Rectal smooth muscle tissue (tissue), 1 donor: ENCODE results near the gene SOX4.
A peak's percentile ranks its signal among the peaks of the same experiment; 100 is the strongest.

Source experiments
- H3K27ac ChIP-seq: one replicate; pipeline ENCODE4 v1.7.0; 2013; ENCODE audit warnings: low read depth, low read length, inconsistent platforms
- H3K27me3 ChIP-seq: one replicate; pipeline ENCODE4 v1.7.0; 2013; ENCODE audit warnings: low read length; ENCODE audit not compliant: control insufficient read depth, insufficient read depth
- H3K36me3 ChIP-seq: one replicate; pipeline ENCODE4 v1.7.0; 2013; ENCODE audit warnings: low read length; ENCODE audit not compliant: control insufficient read depth, insufficient read depth
- H3K4me1 ChIP-seq: one replicate; pipeline ENCODE4 v1.7.0; 2013; ENCODE audit warnings: low read length; ENCODE audit not compliant: control insufficient read depth, insufficient read depth
- H3K4me3 ChIP-seq: one replicate; pipeline ENCODE4 v1.7.0; 2013; ENCODE audit warnings: low read length
- H3K9ac ChIP-seq: one replicate; pipeline ENCODE4 v1.7.0; 2013; ENCODE audit warnings: low read length

The SOX4 gene

DNA sequence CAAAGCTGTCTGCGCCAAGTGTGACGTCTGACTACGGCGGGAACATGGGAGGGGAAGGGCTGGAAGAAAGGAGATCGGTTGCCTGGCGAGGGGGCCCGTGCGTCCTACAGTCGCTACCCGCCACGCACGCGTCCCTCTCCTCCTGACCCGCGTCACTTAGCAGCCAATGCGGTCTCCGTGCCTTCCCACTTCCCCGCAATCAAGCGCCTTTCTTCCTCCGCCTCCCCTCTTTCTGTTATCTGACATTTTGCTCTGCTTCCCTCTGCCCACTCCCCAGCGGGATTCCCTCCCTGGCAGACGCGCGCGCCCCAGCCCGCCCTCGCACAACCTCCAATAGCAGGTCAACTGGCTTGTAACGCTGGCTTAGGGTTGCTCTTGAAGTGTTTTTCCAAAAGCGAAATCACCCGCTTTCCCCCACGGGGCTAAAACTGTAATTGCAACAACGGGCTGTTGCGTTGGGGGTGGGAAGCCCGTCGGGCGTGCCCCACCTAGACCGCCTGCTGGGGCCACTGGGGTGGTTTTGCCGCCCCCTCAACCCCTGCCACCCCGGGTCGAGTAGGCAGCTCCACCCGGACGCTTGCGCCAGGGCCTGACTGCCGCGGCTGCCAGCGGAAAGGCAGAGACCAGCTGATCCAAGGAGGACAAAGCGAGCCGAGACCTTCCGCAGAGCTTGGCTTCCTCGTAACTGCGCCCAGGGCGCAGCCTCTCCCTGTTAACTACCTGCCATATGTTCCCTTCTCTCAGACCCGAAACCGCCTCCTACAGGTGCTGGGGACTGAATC is 6.2 kb upstream of the SOX4 start:
- H3K4me1 ChIP-seq: peaks cover 3% of the 10 kb centered on the region
- H3K4me3 ChIP-seq: peak overlapping the region; percentile 93
- no peaks in the 10 kb centered on the region for H3K36me3 ChIP-seq
- peak overlapping the region; percentile 69 for H3K27ac ChIP-seq
- H3K9ac ChIP-seq: peak overlapping the region; percentile 26
- no peaks in the 10 kb centered on the region for H3K27me3 ChIP-seq

- peak overlapping the region; percentile 56 for H3K9ac ChIP-seq
- peak overlapping the region; percentile 69 for H3K27ac ChIP-seq
- no peaks in the 10 kb centered on the region for H3K27me3 ChIP-seq
- H3K4me3 ChIP-seq: peak overlapping the region; percentile 93
- H3K4me1 ChIP-seq: peaks cover 3% of the 10 kb centered on the region
- no peaks in the 10 kb centered on the region for H3K36me3 ChIP-seq
Measured at GRCh38 chr6:21587961-21588480, 5.5 kb upstream of the SOX4 start.

GRCh38 chr6:21588481-21589351 is 4.8 kb upstream of the SOX4 start:
- Histone ChIP-seq H3K27ac (peak overlapping the region; percentile 69), H3K4me1 (peaks cover 3% of the 10 kb centered on the region), H3K9ac (peak overlapping the region; percentile 56), H3K36me3 (no peaks in the 10 kb centered on the region), H3K27me3 (no peaks in the 10 kb centered on the region), H3K4me3 (peak overlapping the region; percentile 93)

GRCh38 chr6:21589352-21590345 is 3.9 kb upstream of the SOX4 start:
- Histone ChIP-seq H3K9ac (no peak overlapping the region), H3K4me1 (peaks cover 3% of the 10 kb centered on the region), H3K4me3 (peak overlapping the region; percentile 93), H3K27ac (peak overlapping the region; percentile 65), H3K27me3 (no peaks in the 10 kb centered on the region), H3K36me3 (no peaks in the 10 kb centered on the region)

DNA sequence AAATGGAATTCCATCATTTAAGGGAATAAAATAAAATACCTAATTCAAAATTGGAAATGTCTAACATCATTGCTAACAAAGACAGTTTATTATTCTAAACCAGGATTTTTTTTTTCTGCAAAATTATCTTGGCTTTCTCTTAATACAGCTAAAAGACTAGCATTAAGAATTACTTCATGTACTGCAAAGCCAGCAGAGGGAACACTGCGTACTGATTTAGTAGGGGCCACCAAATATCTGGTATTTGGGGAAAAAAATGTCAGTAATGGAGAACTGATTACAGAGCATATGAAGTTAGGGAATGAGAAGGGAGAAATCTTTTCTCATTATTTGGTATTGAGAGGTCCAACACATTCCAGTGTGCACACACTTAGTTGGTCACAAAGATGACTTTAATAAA is 3.2 kb upstream of the SOX4 start:
- Histone ChIP-seq H3K27me3 (no peaks in the 10 kb centered on the region), H3K36me3 (no peaks in the 10 kb centered on the region), H3K9ac (no peak overlapping the region), H3K4me3 (no peak overlapping the region), H3K27ac (no peak overlapping the region), H3K4me1 (peaks cover 3% of the 10 kb centered on the region)

GRCh38 chr6:21591446-21591845 is 2.1 kb upstream of the SOX4 start:
- H3K27me3 ChIP-seq: no peaks in the 10 kb centered on the region
- no peak overlapping the region for H3K9ac ChIP-seq
- H3K4me3 ChIP-seq: no peak overlapping the region
- H3K27ac ChIP-seq: no peak overlapping the region
- no peaks in the 10 kb centered on the region for H3K36me3 ChIP-seq
- H3K4me1 ChIP-seq: peaks cover 3% of the 10 kb centered on the region

GRCh38 chr6:21592953-21593352 is 598 bp upstream of the SOX4 start:
- H3K4me3 ChIP-seq: peak overlapping the region; percentile 86
- H3K4me1 ChIP-seq: peaks cover 3% of the 10 kb centered on the region
- H3K27ac ChIP-seq: no peak overlapping the region
- H3K36me3 ChIP-seq: no peaks in the 10 kb centered on the region
- no peaks in the 10 kb centered on the region for H3K27me3 ChIP-seq
- H3K9ac ChIP-seq: no peak overlapping the region

- peak overlapping the region; percentile 64 for H3K9ac ChIP-seq
- H3K27ac ChIP-seq: peak overlapping the region; percentile 90
- H3K4me3 ChIP-seq: peak overlapping the region; percentile 86
- peaks cover 6% of the 10 kb centered on the region for H3K4me1 ChIP-seq
- H3K36me3 ChIP-seq: no peaks in the 10 kb centered on the region
- H3K27me3 ChIP-seq: no peaks in the 10 kb centered on the region
Measured at GRCh38 chr6:21593927-21594415, 420 bp downstream of the SOX4 start.

DNA sequence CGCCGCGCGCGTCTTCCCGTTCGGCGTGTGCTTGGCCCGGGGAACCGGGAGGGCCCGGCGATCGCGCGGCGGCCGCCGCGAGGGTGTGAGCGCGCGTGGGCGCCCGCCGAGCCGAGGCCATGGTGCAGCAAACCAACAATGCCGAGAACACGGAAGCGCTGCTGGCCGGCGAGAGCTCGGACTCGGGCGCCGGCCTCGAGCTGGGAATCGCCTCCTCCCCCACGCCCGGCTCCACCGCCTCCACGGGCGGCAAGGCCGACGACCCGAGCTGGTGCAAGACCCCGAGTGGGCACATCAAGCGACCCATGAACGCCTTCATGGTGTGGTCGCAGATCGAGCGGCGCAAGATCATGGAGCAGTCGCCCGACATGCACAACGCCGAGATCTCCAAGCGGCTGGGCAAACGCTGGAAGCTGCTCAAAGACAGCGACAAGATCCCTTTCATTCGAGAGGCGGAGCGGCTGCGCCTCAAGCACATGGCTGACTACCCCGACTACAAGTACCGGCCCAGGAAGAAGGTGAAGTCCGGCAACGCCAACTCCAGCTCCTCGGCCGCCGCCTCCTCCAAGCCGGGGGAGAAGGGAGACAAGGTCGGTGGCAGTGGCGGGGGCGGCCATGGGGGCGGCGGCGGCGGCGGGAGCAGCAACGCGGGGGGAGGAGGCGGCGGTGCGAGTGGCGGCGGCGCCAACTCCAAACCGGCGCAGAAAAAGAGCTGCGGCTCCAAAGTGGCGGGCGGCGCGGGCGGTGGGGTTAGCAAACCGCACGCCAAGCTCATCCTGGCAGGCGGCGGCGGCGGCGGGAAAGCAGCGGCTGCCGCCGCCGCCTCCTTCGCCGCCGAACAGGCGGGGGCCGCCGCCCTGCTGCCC is 1.1 kb downstream of the SOX4 start:
- Histone ChIP-seq H3K27ac (peak overlapping the region; percentile 90), H3K4me3 (peak overlapping the region; percentile 86), H3K9ac (peak overlapping the region; percentile 64), H3K36me3 (no peaks in the 10 kb centered on the region), H3K27me3 (no peaks in the 10 kb centered on the region), H3K4me1 (peaks cover 3% of the 10 kb centered on the region)

GRCh38 chr6:21595285-21596144 is 2.0 kb downstream of the SOX4 start:
- peak overlapping the region; percentile 32 for H3K9ac ChIP-seq
- H3K27me3 ChIP-seq: no peaks in the 10 kb centered on the region
- H3K4me1 ChIP-seq: peaks cover 3% of the 10 kb centered on the region
- peak overlapping the region; percentile 86 for H3K4me3 ChIP-seq
- peak overlapping the region; percentile 90 for H3K27ac ChIP-seq
- no peaks in the 10 kb centered on the region for H3K36me3 ChIP-seq
